HG03066 (cell line): Measurements from ENCODE around the gene TRPM4.
"Not testable (repeated sequence)": the region's sequence is repeated elsewhere in the genome, so short reads cannot be mapped to it uniquely, and the experiment has no call there.

Experiments used
- ATAC-seq: cut with Tn5 transposase; IDR thresholded peaks from one replicate; pipeline ENCODE4 v1.9.1; 2021; ENCODE audit warnings: low read depth; ENCODE audit not compliant: unreplicated experiment

The TRPM4 gene

DNA sequence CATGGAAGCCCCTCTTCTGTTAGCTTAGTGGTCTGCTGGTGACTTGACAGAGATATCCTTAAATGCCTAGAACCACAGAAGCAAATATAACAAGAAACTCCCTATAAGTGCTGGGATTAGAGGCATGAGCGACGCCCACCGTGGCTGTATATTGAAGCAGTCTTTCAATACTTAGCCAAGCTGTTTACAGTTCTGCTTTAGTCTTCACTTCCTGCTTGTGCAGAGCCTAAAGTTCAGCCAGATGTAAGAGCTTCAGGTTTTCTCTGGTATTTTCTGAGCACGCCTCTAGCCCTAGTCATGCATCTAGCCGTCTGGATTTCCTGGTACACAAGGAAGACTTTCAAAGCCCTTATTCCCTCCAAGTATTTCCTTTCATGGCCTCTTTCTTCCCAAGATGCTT is 28.5 kb downstream of the TRPM4 start:
- no peak for ATAC-seq

DNA sequence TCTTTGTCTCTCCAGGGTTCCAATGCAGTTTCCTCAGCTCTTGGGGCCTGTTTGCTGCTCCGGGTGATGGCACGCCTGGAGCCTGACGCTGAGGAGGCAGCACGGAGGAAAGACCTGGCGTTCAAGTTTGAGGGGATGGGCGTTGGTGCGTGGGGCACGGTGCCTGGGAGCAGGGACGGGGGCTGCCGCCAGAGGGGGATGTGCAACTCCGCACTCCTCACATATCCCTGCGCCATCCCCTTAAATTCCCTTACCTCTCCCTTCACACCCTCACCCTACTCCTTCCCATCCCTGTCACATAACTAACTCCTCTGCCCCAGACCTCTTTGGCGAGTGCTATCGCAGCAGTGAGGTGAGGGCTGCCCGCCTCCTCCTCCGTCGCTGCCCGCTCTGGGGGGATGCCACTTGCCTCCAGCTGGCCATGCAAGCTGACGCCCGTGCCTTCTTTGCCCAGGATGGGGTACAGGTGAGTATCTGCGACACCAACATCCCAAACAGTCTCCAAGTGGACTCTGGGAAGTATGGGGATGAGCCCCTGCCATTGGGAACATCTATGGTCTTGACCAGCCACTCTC is 31.1 kb downstream of the TRPM4 start:
- ATAC-seq = no peak

DNA sequence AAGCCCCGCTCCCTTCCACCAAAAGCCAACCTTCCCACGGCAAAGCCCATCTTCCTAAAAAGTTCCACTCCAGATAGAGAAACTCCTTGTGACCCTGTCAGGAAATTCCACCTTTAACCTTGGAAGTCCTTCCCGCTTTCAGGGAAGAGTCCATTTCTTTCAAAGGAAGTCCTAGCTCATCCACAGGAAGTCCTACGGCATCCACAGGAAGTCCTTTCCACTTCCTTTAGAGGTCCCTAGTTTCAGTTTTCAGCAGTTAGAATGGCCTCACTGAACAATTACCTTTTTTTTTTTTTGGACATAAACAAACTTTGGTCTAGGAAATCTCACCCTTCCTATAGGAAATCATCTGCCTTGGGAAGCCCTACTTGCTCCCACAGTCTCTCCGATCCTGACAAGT is 31.7 kb downstream of the TRPM4 start:
- ATAC-seq = no peak

DNA sequence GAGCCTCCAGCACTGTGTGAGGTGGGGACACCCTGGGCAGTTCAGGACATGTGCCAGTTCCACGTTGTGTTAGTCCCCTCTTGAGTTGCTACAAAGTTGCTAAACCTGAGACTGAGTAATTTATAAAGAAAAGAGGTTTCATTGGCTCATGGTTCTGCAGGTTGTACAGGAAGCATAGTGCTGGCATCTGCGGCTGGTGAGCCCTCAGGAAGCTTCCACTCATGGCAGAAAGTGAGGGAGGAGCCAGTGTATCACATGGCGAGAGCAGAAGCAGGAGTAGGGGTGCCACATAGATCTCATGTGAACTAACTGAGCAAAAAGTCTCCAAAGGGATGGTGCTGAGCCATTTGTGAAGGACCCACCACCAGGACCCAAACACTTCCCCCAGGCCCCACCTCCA is 33.2 kb downstream of the TRPM4 start:
- ATAC-seq = no peak

DNA sequence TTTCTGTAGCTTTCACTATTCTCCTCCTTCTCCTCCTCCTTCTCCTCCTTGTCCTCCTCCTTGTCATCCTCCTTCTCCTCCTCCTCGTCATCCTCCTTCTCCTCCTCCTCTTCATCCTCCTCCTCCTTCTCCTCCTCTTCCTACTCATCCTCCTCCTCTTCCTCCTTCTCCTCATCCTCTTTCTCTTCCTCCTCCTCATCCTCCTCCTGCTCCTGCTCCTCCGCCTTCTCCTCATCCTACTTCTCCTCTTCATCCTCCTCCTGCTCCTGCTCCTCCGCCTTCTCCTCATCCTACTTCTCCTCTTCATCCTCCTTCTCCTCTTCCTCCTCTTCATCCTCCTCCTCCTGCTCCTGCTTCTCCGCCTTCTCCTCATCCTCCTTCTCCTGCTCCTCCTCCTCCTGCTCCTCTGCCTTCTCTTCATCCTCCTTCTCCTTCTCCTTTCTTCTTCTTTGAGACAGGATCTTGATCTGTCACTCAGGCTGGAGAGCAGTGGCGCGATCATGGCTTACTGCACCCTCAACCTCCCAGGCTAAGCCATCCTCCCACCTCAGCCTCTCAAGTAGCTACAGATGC is 36.3 kb downstream of the TRPM4 start:
- ATAC-seq = no peak

DNA sequence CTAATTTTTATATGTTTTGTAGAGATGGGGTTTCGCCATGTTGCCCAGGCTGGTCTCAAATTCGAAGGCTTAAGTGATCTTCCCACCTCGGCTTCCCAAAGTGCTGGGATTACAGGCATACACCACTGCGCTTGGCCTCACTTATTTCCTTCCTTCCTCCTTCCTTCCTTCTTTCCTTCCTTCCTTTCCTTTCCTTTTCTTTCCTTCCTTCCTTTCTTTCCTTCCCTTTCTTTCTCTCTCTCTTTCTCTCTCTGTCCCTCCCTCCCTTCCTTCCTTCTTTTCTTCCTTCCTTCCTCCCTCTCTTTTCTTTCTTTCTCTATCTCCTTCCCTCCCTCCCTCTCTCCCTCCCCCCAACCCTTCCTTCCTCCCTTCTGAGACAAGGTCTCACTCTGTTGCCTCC is 36.8 kb downstream of the TRPM4 start:
- no peak for ATAC-seq

DNA sequence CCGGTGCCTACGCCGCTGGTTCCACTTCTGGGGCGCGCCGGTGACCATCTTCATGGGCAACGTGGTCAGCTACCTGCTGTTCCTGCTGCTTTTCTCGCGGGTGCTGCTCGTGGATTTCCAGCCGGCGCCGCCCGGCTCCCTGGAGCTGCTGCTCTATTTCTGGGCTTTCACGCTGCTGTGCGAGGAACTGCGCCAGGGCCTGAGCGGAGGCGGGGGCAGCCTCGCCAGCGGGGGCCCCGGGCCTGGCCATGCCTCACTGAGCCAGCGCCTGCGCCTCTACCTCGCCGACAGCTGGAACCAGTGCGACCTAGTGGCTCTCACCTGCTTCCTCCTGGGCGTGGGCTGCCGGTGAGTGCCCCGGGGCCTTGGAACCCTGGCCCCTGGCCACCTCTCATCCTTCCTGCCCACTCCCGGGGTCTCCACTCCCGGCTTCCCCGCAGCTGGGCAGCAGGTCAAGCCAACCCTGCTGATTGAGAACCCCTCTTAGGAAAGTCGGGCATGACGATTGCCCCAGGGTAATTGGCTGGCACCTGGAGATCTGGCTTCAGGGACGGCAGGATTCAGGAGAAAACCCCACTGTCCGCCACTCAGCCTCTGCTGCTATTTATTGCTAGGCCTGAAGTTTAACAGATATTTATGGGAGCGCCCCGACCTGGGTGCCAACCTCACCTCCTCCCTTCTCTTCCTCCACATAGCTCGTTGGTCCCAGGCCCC is 39.1 kb downstream of the TRPM4 start:
- no peak for ATAC-seq

DNA sequence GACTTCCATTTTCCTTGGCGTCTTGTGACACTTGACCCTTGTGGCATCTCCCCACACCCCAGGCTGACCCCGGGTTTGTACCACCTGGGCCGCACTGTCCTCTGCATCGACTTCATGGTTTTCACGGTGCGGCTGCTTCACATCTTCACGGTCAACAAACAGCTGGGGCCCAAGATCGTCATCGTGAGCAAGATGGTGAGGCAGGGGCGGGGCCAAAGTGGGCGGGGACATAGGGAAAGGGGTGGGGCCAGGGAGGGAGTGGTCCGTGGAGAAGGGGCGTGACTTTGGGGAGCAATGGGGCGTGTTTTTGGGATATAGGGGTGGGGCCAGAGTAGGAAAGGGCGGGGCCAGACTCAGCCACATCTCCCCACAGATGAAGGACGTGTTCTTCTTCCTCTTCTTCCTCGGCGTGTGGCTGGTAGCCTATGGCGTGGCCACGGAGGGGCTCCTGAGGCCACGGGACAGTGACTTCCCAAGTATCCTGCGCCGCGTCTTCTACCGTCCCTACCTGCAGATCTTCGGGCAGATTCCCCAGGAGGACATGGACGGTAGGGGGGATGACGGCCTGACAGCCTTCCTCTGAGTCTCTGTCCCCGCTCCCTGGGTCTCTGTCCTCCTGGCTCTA is 42.8 kb downstream of the TRPM4 start:
- ATAC-seq = no peak

DNA sequence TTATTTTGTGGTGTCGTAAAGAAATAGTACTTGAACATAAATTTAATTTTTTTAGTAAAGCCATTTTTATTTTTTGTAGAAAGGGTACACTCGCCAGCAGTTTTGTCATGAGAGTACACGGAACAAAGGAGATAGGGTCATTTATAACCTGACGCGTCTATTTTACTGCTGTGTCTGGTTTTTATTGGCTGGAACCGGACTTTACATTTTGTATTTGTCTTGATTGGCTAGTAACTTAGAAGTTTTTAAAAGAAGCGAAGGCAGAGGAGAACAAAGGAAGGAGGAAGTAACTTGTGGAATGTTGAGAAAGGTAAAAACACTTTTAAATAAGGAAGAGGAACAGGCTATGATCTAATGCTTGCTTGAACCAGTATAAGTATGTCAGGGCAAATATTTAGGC is 43.5 kb downstream of the TRPM4 start:
- no peak for ATAC-seq

DNA sequence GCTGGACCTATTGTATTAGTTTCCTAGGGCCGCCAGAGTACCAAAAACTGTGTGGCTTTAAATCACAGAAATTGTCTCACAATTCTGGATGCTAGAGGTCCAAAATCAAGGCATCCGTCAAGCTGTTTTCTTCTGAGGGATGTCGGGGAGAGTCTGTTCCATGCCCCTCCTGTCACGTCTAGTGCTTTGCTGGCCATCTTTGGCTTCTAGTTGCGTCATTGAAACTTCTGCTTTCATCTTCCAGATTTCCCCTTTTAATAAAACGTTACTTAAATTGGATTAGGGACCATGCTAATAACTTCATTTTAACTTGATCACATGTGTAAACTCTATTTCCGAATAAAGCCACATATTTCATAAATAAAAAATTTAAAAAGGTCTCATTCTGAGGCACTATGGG is 47.5 kb downstream of the TRPM4 start:
- ATAC-seq = no peak

DNA sequence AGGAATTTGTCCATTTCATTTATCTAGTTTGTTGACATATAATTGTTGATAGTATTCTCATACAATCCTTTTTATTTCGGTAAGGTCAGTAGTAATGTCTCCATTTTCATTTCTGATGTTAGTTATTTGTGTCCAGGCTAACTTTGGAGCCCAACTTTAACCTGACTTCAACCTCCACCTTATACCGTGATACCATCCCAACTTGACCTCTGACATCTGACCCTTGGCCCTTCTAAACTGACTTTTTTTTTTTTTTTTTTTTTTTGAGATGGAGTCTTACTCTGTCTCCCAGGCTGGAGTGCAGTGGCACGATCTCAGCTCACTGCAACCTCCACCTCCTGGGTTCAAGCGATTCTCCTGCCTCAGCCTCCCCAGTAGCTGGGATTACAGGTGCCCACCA is 51.9 kb downstream of the TRPM4 start:
- not testable (repeated sequence) for ATAC-seq

DNA sequence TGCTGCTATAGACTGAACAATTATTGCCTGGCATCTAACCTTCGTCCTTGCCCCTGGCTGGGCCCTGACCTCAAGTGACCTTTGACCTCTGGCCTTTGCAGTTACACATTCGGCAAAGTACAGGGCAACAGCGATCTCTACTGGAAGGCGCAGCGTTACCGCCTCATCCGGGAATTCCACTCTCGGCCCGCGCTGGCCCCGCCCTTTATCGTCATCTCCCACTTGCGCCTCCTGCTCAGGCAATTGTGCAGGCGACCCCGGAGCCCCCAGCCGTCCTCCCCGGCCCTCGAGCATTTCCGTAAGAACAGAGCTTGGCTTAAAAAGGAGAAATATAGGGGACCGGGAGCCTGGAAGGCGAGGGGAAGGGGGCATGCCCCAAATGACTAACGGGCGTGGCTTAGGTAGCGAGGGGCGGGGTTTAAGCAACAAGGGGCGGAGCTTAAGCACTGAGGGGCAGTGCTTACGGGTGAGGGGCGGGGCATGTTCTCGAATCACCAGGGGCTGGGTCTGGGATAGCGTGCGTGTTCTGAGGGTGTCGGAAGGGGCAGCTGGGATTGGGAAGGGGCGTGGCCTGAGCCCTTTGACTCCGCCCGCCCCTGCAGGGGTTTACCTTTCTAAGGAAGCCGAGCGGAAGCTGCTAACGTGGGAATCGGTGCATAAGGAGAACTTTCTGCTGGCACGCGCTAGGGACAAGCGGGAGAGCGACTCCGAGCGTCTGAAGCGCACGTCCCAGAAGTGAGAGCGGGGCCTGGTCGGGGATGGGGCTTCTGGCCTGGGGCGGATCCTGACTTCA is 52.7 kb downstream of the TRPM4 start:
- ATAC-seq = no peak

DNA sequence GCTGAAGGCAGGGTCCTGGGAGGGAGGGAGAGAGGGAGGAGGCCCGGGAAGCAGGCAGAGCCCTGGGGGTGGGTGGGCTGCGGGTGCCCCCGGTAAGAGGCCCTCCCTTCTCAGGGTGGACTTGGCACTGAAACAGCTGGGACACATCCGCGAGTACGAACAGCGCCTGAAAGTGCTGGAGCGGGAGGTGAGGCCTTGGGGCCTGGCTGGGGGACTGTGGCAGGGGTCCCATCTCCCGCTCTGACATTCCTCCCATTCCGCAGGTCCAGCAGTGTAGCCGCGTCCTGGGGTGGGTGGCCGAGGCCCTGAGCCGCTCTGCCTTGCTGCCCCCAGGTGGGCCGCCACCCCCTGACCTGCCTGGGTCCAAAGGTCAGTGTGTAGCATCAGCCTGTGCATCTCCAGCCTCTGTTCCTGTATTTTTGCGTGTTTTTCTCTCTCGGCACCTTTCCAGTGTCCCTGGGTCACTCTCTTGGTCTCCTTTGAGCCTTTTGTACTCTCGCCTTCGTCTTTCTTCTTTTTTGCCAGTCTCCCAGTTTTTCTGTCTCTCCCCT is 53.4 kb downstream of the TRPM4 start:
- no peak for ATAC-seq

DNA sequence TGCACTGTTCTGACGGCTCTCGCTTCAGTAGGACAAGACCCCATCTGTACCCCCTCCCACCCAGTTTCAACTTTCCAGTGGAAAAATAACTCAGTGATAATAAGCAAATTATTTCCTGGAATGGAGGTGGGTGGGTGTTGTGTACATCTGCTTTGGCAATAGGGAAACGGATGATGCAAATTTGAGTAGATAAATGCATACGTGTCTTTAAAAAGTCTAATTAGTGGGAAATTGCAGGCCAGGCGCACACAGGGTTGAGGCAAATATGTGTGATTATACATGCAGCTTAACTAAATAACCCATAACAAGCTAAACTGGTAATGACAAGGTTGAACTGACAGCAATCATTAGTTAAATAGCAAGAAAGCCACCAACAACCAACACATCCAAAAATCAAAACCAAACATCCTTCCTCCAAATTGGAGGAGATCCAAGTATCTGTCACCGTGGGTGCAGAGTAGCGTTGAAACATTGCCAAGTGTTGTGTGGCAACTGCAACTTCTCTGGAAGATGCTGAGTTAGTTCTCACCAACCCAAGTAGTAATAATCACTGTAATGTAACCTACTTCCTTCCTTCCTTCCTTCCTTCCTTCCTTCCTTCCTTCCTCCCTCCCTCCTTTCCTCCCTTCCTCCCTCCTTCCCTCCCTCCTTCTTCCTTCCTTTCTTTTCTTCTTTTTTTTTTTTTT is 54.6 kb downstream of the TRPM4 start:
- no peak for ATAC-seq

DNA sequence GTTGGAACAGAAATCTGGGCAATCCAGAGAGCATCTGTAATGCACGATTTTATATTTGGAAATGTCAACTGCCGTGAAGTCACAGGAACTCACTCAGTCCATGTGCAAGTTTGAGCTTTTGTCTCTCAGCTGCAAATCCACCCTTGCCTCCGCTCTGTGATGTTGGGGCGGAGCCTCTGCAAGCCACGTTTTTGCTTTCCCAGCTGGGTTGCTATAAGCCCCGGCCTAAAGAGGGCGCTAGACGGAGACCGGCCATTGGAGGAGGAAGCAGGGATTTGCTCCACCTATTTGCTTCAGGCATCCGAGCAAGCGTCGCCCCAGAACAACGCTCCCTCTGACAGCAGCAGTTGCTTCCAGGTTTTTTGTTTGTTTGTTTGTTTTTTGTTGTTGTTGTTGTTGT is 56.2 kb downstream of the TRPM4 start:
- ATAC-seq = no peak

DNA sequence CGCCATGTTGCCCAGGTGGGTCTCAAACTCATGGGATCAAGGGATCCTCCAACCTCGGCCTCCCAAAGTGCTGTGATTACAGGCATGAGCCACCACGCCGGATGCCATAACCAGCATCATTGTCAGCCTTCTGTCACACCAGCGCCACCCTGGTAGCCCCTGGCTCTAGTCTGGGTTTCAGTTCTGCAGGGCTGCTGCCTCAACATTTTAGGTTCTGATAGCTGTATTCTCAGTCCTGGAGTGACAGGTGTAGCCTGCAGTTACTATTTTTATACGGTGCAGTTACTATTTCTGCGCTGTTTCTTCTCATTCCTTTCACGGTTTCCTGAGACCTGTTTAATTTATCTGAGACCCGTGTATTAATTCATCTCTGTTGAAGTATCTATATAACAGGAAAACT is 57.1 kb downstream of the TRPM4 start:
- no peak for ATAC-seq

DNA sequence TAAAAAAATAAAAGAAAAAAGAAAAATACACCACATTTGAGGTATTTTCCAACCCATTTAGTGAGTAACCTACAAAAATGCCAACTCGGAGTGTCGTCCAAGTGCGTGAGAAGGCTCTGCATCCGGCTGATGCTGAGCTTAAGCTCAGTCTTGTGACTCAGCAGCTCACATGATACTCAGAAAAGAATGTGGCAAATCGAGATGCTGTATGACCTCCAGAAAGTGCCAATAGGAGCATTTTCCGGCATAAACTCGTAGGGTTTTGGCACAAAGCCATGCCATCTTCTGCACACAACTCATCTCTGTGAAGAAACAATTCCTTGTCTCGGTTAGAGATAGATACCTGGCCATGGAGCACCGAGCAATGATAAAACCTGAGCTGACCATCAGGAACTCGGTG is 58.5 kb downstream of the TRPM4 start:
- no peak for ATAC-seq

DNA sequence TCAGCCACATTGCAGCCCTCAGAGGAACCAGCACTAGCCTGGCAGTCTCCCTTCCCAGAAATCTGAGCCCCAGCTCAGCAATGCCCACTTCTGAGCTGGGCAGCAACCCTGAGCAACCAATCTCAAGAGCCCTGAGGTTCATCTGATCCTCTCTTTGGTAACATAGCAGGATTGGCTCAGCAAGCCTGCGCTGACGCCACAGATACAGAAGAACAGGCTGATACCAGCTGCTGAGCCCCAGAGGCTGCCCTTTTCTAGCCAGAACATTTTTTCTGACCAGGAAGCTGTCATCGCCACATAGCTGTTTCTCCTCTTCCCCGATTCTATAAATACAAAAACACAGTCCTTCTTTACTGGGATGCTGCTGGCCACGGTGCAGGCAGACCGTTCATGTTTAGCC is 59.8 kb downstream of the TRPM4 start:
- ATAC-seq = no peak

DNA sequence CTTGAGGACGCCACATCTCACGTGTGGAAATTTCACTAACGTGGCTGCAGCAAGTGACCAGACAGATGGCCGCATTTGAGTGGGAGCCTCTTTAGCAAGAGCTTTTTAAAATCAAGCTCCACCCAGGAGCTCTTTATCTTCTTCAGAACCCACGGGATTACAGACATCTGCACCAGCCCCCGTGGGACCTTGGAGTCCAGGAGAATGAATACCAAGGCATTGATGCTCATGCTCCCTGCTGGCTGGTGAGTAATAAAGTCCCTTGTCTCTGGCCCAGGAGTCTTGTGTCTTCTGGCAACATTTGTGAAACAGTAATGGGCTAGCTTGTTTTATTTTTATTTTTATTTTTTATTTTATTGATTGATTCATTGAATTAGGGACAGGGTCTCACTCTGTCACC is 64.4 kb downstream of the TRPM4 start:
- ATAC-seq = no peak

DNA sequence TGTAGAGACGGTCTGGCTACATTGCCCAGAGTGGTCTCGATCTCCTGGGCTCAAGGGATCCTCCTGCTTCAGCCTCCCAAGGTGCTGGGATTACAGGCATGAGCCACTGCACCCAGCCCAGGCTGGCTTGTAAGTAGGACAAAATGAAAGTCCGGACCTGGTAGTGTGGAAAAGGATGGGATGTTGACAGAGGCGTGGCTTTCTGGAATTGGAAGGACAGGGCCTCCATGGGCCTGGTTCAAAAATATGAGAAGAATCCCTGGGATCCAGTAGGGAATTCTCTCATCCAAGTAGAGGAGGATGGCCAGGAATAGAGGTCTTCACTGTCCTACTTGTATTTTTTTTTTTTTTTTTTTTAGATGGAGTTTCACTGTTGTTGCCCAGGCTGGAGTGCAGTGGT is 64.9 kb downstream of the TRPM4 start:
- no peak for ATAC-seq
